Upper lobe of left lung (tissue), 4 donors: Measurements from ENCODE around the gene IL7R.

Experiments
- EP300 ChIP-seq, 4 donors: sonication (generic); formaldehyde crosslinking; IDR thresholded peaks; one replicate each; pipeline ENCODE4 v1.5.1; 2017; ENCODE audit warnings: antibody characterized with exemption in 4 of 4, control low read depth in 2 of 4
- POLR2A ChIP-seq, 4 donors: fragments of 450-650 bp; IDR thresholded peaks; one replicate each; pipeline ENCODE4 v1.5.1; 2016 to 2017; ENCODE audit warnings: antibody characterized with exemption in 4 of 4, mild to moderate bottlenecking in 2 of 4

DNA sequence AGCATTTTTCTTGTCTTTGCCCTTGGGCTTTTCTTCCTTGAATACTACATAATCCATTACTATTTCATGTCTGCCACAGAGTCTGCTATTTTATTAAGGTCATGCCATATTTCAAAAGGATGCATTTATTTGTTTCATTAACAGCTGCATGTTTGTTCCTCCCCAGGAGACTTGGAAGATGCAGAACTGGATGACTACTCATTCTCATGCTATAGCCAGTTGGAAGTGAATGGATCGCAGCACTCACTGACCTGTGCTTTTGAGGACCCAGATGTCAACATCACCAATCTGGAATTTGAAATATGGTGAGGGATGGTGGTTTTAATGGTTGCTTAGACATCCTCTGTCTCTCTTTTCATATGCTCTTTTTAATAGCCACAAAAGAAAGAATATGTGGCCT is 4.0 kb downstream of the IL7R start:
- no peak for TF ChIP-seq POLR2A (IDR thresholded peaks at IDR 0.05)
- no peak for TF ChIP-seq EP300 (IDR thresholded peaks at IDR 0.05)
